HG03460 (cell line): ENCODE data around the gene ALPL.

Experiments
- ATAC-seq: cut with Tn5 transposase; IDR thresholded peaks from one replicate; pipeline ENCODE4 v1.9.1; 2021; ENCODE audit not compliant: unreplicated experiment

The ALPL gene

DNA sequence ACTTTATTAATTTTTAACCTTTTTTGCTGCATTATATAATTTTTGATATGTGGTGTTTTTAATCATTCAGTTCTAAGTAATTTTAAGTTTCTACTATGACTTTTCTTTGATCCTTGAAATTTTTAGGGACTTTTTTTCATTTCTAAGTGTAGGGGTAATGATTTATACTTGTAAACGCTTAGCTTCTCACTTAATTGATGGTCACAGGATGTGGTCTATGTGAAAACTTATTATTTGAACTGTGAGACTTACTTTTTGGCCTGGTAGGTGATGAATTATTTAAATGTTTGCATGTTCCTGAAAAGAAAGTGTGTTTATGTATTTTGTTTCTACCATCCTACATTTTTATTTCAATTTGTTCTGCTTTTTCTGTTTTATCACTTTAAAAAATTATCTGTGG lies 17.2 kb downstream of the ALPL start:
- ATAC-seq: no peak

DNA sequence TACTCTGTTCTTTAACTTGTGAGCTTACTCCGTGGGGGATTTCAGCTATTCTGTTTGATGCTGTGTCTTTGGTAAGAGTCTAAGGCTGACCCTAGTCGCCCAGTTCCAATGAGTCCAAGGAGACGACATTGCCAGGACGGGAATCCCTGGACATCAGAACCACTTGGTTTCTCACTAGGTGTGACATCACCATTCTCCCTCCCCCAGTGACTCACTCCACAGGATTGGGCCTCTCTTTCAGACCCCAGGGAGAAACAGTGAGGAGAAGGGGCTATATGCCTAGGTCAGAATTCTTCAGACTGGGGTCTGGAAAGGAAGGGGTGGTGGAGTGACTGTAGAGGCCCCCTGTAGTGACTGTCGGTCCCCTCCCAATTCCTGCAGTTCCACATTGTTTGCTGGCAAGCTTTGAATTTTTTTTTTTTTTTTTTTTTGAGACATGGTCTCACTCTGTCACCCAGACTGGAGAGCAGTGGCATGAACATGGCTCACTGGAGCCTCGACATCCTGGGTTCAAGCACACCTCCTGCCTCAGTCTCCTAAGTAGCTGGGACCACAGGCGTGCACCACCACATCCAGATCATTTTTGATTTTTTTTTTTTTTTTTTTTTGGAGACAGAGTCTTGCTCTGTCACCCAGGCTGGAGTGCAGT lies 21.3 kb downstream of the ALPL start:
- ATAC-seq: no peak

DNA sequence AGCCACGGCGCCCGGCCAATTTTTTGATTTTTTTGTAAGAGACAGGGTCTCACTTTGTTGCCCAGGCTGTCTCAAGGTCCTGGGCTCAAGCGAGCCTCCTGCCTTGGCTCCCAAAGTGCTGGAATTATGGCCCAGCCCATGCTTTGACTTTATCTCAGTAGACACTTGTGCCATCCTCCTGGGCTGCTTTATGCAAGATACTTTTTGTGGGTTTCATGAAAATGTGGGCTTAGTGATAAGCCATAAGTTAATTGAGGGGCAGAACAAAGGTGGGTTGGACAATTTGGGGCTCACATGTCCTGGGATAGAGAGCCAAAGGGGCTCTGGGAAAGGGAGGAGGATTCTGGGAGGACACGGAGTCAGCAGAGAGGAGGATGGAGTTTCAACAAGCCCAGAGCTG lies 22.0 kb downstream of the ALPL start:
- ATAC-seq: no peak

DNA sequence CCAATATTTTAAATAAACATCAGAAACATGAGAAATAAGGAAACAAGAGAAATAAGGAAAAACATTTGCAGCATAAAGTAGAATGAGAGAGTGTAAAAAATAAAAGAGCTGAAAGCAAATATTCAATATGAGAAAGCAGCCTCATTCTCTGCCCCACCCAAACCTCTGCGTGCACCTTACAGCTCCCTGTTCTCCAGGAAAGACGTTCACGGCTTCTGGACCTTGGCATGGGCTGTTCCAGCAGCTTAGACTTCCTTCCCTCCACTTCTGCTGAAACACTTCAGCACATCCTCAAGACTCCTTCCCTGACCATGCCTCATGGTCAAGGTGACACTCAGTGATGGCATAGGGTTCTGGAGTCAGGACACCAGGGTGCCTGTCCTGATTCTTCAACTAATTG lies 23.3 kb downstream of the ALPL start:
- no peak for ATAC-seq

DNA sequence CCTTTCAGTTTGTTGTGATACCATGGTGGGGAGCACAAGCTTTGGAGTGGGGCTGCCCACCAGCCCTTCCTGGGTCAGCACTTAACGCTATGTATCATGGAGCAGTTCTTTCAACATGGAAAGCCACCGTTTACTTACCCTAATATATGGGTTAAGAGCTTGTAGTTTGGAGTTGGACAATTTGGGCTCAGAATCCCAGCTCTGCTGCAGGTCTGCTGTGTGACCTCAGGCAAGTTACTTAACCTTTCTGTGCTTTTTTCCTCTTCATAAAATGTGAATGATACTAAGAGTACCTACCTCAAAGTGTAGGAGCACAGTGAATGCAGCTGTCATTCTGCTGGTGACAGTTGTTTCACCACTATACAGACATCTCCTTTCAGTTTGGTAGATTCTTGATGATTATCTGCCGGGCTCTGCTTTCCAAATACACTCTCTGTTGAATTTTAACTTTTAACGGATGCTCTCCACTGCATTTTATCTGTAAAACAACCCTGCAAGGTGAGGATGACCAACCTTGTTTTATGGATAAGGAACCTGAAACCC lies 23.8 kb downstream of the ALPL start:
- no peak for ATAC-seq

DNA sequence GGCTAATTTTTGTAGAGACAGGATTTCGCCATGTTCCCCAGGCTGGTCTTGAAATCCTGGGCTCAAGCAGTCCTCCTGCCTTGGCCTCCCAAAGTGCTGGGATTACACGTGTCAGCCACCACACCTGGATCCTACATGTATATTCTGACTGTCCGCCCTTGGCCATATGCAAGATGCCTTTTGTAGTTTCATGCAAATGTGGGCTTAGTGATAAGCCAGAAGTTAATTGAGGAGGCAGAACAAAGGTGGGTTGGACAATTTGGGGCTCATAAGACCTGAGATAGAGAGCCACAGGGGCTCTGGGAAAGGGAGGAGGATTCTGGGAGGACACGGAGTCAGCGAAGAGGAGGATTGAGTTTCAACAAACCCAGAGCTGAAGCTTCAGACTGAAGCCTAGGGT lies 24.9 kb downstream of the ALPL start:
- ATAC-seq: no peak

DNA sequence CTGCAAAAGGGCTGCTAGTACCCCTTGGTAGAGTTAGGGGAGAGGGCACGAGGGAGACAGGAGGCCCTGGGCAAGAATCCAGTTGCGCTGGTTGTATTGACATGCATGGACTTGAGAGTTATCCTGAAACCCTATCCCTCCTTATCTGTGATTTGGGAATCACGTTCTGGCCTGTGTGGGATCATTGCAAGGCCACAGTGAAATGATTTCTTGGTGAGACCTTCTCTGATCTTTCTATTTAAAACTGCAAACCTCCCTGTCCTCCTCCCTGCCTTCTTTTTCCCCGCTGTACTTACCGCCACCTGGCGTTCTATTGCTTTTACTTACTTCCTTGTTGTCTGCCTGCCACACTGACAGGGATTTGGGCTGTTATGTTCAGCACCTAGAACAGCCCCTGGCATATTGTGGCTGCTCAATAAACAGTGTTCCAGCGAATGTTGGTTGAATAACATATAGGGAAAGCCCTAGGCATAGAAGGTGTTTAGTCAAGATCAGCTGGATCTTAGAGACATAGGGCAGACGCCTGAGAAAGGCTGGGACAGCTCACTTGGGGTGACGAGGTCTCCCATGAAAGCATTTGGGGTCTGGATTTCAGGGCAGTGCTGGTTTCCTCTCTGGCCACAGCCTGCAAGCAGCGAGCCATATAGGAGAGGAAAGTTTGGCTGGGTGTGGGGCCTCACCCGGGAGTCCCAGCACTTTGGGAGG lies 25.6 kb downstream of the ALPL start:
- ATAC-seq: no peak

DNA sequence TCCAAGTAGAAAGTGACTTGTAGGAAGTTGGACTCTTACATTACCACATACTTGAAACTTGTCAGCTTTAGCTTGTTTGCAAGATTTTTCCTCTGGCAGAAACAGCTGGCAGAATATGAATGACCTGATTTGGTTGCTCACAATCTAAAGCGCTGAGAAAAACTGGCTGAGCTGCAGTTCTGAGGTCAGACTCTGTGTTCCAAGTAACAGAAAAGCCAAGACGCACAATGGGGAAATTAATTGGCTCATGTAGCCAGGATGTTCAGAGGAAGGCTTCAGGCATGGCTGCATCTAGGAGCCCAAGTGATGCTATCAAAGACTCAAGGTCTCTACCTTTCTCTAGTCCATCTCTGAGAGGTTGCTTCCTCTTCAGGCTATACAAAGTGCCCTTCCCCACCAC lies 27.0 kb downstream of the ALPL start:
- no peak for ATAC-seq

DNA sequence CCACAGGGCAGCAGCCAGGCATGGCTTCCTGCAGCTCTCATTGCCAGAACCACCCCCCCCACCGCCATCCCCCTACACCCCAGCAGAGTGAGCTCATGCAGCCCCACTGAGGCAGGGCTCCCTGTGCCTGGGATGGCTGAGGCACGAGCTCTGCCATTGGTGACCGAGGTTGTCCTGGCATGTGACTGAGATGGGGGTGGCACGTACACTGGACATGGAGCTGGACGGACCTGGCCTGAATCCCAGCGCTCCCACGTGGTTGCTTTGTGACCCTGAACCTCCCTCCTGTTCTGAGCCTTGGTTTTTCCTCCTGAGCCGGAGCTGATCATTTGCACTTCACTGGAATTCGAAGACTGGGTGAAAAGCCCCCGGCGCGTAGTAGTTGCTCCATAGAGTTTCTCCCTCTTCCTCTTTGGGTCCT lies 28.3 kb downstream of the ALPL start:
- ATAC-seq: no peak

DNA sequence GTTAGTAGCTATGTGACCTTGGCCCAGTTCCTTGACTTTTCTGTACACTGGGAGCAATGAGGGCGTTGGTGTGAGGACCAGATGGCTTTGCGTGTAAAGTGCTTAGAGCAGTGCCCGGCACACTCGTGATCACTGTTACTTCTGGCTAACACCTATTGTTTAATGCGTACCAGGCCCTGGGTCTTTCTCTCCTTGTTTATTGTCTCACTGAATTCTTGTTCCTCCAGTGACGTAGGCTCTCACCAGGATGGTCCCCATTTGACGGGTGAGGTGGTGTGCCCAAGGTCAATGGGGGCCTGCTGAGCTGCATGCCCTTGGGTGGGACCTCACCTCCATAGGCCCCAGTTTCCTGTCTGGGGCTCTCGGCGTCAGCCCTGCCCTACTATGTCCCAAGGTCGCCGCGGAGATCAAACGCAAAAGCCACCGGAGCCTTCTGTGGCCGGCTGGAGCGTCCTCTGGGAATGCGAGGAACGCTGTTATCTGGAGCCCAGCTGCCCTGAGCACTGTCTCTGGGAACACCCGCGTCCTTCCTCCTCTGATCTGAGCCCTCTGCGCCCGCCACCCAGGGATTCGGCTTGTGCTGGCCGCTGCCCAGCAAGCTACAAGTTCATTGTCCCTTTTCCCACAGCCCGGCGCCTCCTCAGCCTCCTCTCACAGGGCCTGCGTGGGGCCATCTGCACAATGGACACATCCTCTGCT lies 28.9 kb downstream of the ALPL start:
- ATAC-seq: no peak

DNA sequence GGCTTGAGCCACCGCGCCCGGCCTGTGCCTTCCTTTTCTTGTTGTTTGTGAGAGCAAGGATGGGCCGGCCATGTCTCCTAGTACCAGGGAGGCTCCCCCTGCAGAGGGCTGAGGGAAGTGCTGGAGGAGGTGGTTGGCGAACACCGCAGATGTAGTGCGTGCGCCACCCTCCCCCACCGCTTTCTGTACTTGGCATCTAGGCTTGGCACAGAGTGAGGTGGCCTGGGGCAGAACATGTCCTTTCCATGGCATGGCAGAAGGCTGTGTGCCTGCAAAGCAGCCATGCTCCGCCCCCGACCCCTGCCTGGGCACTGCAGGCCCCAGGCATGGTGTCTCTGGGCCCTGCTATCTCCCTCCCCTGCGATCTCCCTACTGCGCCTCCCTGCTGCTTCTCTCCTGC lies 30.7 kb downstream of the ALPL start:
- no peak for ATAC-seq

DNA sequence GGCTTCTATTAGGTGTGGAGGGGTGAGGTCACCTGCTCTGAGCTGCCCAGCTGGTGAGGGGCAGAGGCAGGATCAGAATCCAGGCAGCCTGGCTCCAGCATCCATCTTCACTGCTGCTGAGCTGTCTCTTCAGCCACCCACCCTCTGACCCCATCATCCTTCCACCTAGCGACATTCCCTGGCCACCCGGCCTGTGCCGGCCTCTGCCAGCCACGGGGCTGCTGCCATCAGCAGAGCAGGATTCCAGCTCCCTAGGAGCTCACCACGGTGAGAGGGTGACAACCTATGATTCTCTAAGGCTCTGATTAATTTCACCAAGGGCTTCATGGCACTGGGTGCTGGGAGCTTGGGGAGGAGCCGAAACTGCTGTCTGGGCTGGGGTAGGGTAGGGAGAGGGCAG lies 32.1 kb downstream of the ALPL start:
- ATAC-seq: no peak

DNA sequence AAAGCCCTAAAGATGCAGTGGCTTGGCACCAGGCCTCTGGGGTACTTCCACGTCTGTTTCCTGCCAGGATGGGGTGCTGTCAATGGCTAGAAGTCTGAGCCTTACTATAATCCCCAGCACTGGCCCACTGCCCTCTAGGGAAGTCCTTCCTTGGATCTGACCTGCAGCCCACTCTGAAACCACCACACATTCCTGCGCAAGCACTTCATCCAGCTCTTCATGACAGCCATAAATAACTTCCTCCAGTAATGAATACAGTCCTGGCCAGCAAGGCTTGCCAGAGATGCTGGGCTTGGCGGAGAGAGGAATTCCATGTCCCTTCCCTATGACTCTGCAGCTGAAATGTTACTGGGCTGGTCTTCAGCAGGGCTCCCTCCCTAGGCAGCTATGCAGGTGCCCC lies 32.6 kb downstream of the ALPL start:
- no peak for ATAC-seq

DNA sequence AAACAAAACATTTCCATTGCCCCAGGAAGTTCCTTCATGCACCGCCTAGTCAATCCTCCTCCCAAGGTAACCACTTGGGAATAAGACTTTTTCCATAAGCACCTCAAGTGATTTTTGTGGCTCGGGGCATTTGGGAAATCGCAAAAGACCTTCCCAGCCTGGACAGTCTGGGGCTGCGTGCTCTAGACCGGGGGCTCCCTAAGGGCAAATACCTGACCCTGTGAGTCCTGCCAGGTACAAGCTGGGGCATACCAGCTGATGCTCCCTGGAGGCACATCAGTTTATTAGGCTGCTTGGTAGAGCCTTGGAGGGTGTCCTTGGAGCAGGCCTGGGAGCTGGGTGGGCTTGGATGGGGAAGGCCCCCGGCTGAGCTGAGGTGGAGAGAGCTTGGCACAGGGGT lies 34.4 kb downstream of the ALPL start:
- ATAC-seq: no peak

DNA sequence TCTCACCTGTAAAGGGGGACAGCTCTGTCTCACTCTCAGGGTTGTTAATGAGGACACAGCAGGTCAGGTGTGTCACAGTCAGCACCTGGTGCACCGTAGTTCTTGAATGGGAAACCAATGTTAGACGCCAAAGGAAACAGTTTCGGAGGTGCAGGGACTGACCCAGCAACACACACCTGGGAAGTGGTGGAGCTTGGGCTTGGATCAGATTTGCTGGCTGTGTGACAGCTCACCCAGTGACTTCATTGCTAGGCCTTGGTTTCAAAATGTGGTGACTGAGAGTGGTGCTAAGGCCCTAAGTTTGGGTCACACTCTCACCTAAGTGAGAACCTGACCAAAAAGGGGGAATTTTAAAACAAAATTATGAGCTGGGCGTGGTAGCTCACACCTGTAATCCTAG lies 34.9 kb downstream of the ALPL start:
- ATAC-seq: no peak

DNA sequence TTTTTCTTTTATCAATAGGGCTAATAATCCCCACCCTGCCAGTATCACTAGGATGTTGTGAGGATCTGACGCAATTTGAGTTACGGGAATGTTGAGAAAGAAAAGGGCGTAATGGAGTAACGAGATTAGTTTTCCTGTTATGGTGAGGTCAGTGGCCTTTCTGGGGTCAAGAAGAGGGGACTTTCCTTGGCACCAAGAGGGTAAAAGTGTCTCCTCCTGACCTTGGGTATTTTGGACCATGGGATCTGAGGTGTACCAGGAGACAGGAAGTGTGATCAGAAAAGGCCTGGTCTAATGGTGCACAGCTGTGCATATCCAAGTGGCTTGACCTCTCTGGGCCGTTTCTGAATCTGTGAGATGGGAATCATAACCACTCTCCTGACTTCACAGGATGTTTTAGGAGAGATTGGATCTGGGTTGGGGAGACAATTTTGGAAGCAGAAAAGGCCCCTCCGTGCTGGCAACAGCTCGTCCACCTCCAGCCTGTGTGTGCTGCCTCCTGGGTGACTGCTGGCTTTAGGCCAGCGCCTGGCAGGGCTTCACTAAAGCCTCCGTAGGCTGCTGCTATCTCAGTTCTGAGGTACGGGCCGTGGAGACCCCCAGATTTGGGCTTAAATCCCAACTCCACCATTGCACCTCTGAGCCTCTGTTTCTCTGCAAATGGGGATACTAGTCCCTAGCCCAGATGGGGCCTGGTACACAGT lies 37.1 kb downstream of the ALPL start:
- ATAC-seq: no peak

DNA sequence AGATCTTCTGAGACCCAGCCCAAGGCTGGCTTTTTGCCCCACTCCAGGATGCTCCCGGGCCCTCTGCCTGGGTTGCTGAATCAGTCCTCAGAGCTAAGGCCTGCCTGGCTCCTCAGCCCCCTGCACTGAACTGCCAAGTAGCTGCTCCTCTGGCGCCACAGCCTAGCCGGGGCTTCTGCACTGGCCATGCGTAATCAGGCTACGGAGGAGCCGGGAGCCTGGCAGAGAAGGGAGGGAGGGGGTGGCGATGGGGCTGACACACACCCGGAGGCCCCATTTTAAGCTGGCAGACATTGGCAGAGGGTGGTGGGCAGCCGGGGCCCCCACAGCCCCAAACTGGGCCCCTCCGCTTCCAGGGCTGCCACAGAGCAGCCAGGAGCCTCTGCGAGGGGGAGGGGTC lies 38.7 kb downstream of the ALPL start:
- ATAC-seq: no peak

DNA sequence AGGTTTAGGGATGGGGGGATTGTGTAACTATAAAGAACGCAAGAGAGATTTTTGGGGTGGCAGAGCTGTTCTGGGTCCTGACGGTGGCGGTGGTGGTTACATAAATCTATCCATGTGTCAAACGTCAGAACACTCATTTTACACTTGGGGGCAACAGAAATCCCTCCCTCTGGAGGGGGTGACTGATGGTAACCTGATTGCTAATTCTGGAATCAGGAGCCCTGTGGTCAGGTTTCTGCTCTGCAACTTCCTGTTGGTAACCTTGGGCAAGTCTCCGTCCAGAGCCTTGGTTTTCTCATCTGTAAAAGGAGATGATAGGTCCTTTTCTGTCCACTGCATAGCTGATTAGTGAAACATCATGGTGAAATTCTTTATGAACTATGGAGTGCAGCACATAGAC lies 40.9 kb downstream of the ALPL start:
- ATAC-seq: no peak

DNA sequence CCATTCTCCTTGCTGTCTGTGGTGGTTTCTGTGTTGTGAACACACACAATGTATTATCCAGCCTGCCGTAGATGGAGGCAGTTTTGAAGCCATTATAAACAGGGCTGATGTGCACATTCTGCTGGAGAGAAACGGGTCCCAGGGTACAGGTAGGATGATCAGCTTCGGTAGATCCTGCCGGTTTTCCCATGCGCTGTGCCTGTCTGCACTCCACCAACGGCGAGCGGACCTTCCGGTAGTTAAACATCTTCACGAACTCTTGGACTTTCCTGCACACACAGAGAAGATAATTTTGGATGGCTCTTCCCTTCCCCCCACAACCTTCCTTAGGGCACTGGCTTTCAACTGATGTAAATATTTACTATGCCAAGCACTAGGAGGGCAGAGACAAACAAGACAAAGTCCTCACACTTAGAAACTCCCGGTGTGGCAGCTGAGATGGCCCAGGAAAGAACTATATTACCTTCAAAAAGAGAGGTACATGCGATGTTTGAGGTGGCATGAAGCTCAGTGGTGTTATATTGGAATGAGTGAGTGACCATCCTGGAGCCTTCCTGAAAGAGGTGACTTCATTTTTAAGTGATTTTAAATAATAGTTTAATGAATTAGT lies 41.7 kb downstream of the ALPL start:
- no peak for ATAC-seq

DNA sequence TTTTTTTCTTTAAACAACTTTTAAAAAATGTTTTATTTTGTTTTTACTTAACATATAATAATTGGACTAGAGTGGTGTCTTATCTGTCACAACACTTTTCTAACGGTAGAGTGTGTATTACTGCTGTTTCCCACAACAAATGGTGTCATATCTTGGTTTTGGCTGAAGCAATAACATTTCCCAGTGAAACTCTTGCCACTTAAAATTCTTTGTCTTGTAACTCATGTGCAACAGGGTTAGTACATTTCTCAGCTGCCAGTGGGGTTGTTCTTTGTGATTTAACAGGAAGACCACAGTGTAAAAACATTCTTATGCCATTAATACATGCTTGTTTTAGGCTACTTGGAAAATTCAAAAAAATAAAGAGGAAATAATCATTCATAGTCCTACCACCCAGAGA lies 43.5 kb downstream of the ALPL start:
- no peak for ATAC-seq
